HG02571 (cell line): ENCODE results near the gene ACSM2B.
"Not testable (repeated sequence)": the region's sequence is repeated elsewhere in the genome, so short reads cannot be mapped to it uniquely, and the experiment has no call there.

ENCODE experiments used
- ATAC-seq: cut with Tn5 transposase; IDR thresholded peaks from one replicate; pipeline ENCODE4 v1.9.1; 2021; ENCODE audit warnings: mild to moderate bottlenecking, moderate library complexity; ENCODE audit not compliant: unreplicated experiment

Gene ACSM2B

GRCh38 chr16:20595694-20596093, 19.5 kb upstream of the ACSM2B start:
- ATAC-seq = not testable (repeated sequence)

- not testable (repeated sequence) for ATAC-seq
Observed at GRCh38 chr16:20595068-20595467, 18.9 kb upstream of the ACSM2B start.

GRCh38 chr16:20592780-20593179, 16.6 kb upstream of the ACSM2B start:
- not testable (repeated sequence) for ATAC-seq

GRCh38 chr16:20589486-20589885, 13.3 kb upstream of the ACSM2B start:
- not testable (repeated sequence) for ATAC-seq

- ATAC-seq = not testable (repeated sequence)
Observed at GRCh38 chr16:20587645-20588074, 11.5 kb upstream of the ACSM2B start.

GRCh38 chr16:20586716-20587115, 10.5 kb upstream of the ACSM2B start:
- ATAC-seq = not testable (repeated sequence)

GRCh38 chr16:20586112-20586511, 9.9 kb upstream of the ACSM2B start:
- ATAC-seq = not testable (repeated sequence)

- not testable (repeated sequence) for ATAC-seq
Observed at GRCh38 chr16:20580487-20581259, 4.5 kb upstream of the ACSM2B start.

GRCh38 chr16:20578091-20578490, 1.9 kb upstream of the ACSM2B start:
- not testable (repeated sequence) for ATAC-seq

GRCh38 chr16:20569117-20569651, 7.0 kb downstream of the ACSM2B start:
- ATAC-seq = not testable (repeated sequence)

GRCh38 chr16:20568404-20568803, 7.8 kb downstream of the ACSM2B start:
- ATAC-seq = no peak

GRCh38 chr16:20566864-20567263, 9.3 kb downstream of the ACSM2B start:
- no peak for ATAC-seq

GRCh38 chr16:20565334-20565733, 10.8 kb downstream of the ACSM2B start:
- ATAC-seq = not testable (repeated sequence)

GRCh38 chr16:20564218-20564617, 11.9 kb downstream of the ACSM2B start:
- ATAC-seq = not testable (repeated sequence)

- not testable (repeated sequence) for ATAC-seq
Observed at GRCh38 chr16:20555628-20556027, 20.5 kb downstream of the ACSM2B start.

- not testable (repeated sequence) for ATAC-seq
Observed at GRCh38 chr16:20554689-20555088, 21.5 kb downstream of the ACSM2B start.

GRCh38 chr16:20553493-20553892, 22.7 kb downstream of the ACSM2B start:
- not testable (repeated sequence) for ATAC-seq

- not testable (repeated sequence) for ATAC-seq
Observed at GRCh38 chr16:20546951-20547350, 29.2 kb downstream of the ACSM2B start.

GRCh38 chr16:20546278-20546853, 29.8 kb downstream of the ACSM2B start:
- not testable (repeated sequence) for ATAC-seq

GRCh38 chr16:20540603-20541316, 35.4 kb downstream of the ACSM2B start:
- ATAC-seq = not testable (repeated sequence)

GRCh38 chr16:20538687-20539086, 37.5 kb downstream of the ACSM2B start:
- ATAC-seq = no peak
